Testis (tissue), 3 donors: ENCODE data around the gene SDK2. TPM values are rescaled to one million over a fixed set of nuclear protein-coding genes. Genes with fewer than 3 reads are reported as not detected.
"Not testable (repeated sequence)": the region's sequence is repeated elsewhere in the genome, so short reads cannot be mapped to it uniquely, and the experiment has no call there.

Experiments
- DNase-seq: peaks from one replicate; pipeline ENCODE4 v3.0.0-alpha.2; 2019
- H3K27ac ChIP-seq, 2 donors: fragments of 200-600 bp; sonication (generic); one replicate each; pipeline ENCODE4 v1.5.1; 2019
- H3K27me3 ChIP-seq: fragments of 200-600 bp; sonication (generic); one replicate; pipeline ENCODE4 v1.5.1; 2019
- H3K36me3 ChIP-seq: fragments of 200-600 bp; sonication (generic); one replicate; pipeline ENCODE4 v1.5.1; 2017; ENCODE audit warnings: low read depth; ENCODE audit errors: missing control alignments
- H3K4me1 ChIP-seq: fragments of 200-600 bp; sonication (generic); one replicate; pipeline ENCODE4 v1.5.1; 2019
- H3K4me3 ChIP-seq, 2 donors: fragments of 200-600 bp; sonication (generic); one replicate each; pipeline ENCODE4 v1.5.1; 2017 to 2019
- H3K9me3 ChIP-seq: fragments of 200-600 bp; sonication (generic); one replicate; pipeline ENCODE4 v1.5.1; 2017
- POLR2A ChIP-seq: fragments of 450-650 bp; IDR thresholded peaks from one replicate; pipeline ENCODE4 v1.6.1; 2017; ENCODE audit warnings: antibody characterized with exemption, mild to moderate bottlenecking, moderate library complexity
- WGBS, 2 donors: methylation state at CpG; one replicate each; pipeline ENCODE4 v1.1.5; 2018; 5-methylcytosine and 5-hydroxymethylcytosine counted together
- intact Hi-C: fragments of 100-400 bp; cut with DNase I; formaldehyde crosslinking; loops from one replicate; pipeline ENCODE4 v1.15.1; 2023; ENCODE audit warnings: low total_unique reads
- polyA plus RNA-seq: library from polyadenylated mRNA; stranded (reverse); fragments of 350-450 nt; fragmentation: Illumina TruSeq; extraction: RNeasy Lipid Tissue Mini Kit (QIAGEN cat#74804); gene quantifications from one replicate; pipeline ENCODE4 v1.2.3, GENCODE V29; 2014; ENCODE audit warnings: low read depth, low replicate concordance; ENCODE audit not compliant: insufficient read depth
- total RNA-seq, 2 donors: library from RNA; depleted of rRNA; stranded (reverse); fragments of >200 nt; gene quantifications; one replicate each; pipeline ENCODE4 v1.2.3, GENCODE V29; 2016
- TF ChIP-seq, protein P1 (sequence below), 3 experiments: fragments of 450-650 bp in 2 of 3; fragments of 200-600 bp in 1 of 3; sonication (generic) in 1 of 3; IDR thresholded peaks; one replicate each; pipeline ENCODE4 v1.5.1; 2016 to 2019; ENCODE audit warnings: antibody characterized with exemption in 3 of 3, mild to moderate bottlenecking in 2 of 3, moderate library complexity in 1 of 3

SDK2 gene
- total and polyA plus RNA-seq, 3 donors from 2014 or later = 36.9 to 63.4 (median 55.4) TPM

DNA sequence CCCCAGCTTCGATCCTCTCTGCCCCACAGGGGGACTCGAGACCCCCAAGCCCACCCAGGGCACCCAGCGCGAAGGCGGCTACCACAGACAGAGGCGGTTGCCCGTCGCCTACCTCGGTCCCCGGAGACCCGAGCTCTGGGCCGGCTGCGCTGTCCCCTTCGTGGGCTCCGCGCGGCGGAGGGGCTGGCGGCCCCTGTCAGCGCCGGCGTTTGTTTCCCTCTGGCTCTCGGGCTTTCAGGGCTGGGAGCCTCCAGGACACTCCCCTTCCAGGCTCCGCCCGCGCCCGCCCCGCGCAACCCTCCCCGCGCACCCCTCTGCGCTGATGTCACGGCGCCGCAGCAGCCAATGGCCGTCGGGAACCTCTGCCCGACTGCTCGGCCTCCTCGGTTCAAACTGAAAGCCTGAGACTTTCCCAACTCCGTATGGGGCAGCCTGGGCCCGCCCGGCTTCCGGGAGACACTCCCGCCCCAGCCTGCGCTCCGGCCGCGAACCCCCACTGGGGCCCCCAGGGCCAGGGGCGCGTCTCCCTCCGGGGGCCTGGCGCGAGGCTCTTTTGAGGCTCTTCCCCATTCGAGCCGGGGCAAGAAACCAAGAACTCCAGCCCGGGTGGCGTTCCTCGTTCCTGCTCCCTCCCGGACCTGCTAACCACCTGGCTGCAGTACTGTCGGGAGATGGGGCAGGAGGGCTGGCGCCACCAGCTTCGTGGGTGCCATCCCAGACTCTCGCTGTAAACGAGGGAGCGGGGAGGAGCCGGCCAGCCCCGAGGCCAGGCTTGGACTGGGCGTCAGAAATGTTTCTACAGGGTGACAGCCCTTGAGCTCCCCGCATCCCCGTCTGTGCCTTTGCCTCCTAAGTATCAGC is 332.2 kb downstream of the SDK2 start, which contains the start of gene CDC42EP4:
CDC42EP4 (minus strand) TSS at position 221 of the 861 bp plus-strand sequence. CDS start 25,501 bp downstream, outside the sequence.
- peak within 1 kb of the TSS; percentile 95 to 98 for H3K4me3 ChIP-seq
- peaks cover 18% of the 10 kb centered on the region for H3K4me1 ChIP-seq
- TF ChIP-seq, protein P1, sequence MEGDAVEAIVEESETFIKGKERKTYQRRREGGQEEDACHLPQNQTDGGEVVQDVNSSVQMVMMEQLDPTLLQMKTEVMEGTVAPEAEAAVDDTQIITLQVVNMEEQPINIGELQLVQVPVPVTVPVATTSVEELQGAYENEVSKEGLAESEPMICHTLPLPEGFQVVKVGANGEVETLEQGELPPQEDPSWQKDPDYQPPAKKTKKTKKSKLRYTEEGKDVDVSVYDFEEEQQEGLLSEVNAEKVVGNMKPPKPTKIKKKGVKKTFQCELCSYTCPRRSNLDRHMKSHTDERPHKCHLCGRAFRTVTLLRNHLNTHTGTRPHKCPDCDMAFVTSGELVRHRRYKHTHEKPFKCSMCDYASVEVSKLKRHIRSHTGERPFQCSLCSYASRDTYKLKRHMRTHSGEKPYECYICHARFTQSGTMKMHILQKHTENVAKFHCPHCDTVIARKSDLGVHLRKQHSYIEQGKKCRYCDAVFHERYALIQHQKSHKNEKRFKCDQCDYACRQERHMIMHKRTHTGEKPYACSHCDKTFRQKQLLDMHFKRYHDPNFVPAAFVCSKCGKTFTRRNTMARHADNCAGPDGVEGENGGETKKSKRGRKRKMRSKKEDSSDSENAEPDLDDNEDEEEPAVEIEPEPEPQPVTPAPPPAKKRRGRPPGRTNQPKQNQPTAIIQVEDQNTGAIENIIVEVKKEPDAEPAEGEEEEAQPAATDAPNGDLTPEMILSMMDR (IDR thresholded peaks at IDR 0.05) = no peak
- TF ChIP-seq POLR2A = peak; percentile 95
- no peaks in the 10 kb centered on the region for H3K27me3 ChIP-seq
- H3K9me3 ChIP-seq = no peaks in the 10 kb centered on the region
- peak; percentile 96 for DNase-seq
- WGBS, 2 donors = 0 to 2% methylated on average over 2 to 48 of the region's 71 CpGs
- H3K36me3 ChIP-seq = no peaks in the 10 kb centered on the region
- H3K27ac ChIP-seq = peak within 1 kb of the TSS; percentile 92 to 93
- intact Hi-C loops = no loop called here

DNA sequence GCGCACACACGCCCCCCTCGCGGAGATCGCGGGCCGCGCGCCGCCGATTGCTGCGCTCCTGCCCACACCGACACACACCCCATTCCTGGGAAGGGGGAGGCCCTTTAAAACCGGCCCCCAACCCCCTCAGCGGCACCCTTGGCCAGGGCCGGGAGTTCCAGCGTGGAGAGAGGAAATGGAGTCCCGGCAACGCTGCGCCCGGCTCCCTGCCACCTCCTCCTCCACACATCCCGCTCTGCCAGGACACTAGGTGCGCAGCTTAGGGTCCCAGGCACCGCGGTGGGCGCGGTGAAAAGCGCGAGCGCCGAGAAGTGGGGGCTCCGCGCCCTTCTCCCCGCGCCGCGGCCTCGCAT is 332.8 kb downstream of the SDK2 start:
- Histone ChIP-seq H3K4me3 (peak overlapping the region; percentile 95 to 98), H3K27me3 (no peaks in the 10 kb centered on the region), H3K36me3 (no peaks in the 10 kb centered on the region), H3K4me1 (peaks cover 23% of the 10 kb centered on the region), H3K9me3 (no peaks in the 10 kb centered on the region), H3K27ac (peak overlapping the region; percentile 92 to 93)
- TF ChIP-seq, protein P1 (IDR thresholded peaks at IDR 0.05) = no peak
- TF ChIP-seq POLR2A = no peak
- DNase-seq = no peak
- intact Hi-C loops = no loop called here
- 0 to 1% methylated on average over 7 to 38 of the region's 38 CpGs for WGBS, 2 donors

DNA sequence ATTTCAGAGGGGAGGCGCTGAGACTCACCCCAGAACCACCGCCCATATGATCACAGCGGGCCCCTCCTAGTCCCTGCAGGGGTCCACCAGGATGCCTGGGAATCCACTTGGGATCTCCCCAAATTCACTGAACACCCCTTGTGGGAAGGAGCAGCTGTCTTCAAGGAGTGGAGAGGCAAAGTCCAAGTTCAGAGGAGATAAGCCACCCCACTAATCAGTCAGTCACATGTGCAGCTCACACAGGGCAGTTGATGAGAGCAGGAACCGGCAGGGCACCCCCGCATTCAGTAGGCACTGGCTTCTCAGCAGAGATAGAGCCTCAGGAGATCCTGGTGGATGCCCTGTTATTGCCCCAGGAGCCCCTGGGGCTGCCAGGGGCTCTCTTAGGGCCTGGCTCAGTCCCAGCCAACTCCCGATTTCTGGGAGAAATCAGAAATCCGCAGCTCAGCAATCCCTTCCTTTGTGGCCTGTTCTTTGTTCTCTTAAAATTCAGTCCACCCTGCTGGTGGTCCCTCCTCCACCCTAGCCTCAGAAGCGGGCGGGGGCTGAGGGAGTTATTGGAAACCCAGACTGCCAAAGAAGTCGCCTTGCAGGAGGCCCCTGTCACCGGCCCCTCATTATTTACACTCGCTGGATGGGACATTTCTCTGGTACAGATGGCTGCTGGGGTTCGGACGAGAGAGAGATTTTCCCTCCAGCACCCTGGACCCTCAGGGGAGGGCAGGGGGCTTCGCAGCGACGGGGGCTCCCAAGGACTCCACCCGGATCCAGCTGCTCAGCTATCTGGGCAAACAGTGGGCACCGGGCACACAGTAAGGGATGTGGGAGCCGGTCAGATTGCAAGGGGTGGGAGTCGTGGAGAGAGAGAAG is 334.3 kb downstream of the SDK2 start:
- intact Hi-C loops = no loop called here
- peaks cover 38% of the 10 kb centered on the region for H3K4me1 ChIP-seq
- no peaks in the 10 kb centered on the region for H3K9me3 ChIP-seq
- no peak for TF ChIP-seq POLR2A
- TF ChIP-seq, protein P1 (IDR thresholded peaks at IDR 0.05) = no peak
- 3 to 9% methylated on average over 13 to 21 of the region's 21 CpGs for WGBS, 2 donors
- H3K27ac ChIP-seq = peak overlapping the region; percentile 92 to 93
- peak; percentile 88 for DNase-seq
- no peaks in the 10 kb centered on the region for H3K27me3 ChIP-seq
- no peaks in the 10 kb centered on the region for H3K36me3 ChIP-seq
- H3K4me3 ChIP-seq = peak overlapping the region; percentile 95 to 98

GRCh38 chr17:73308959-73309358 is 335.3 kb downstream of the SDK2 start:
- Histone ChIP-seq H3K4me1 (peaks cover 48% of the 10 kb centered on the region), H3K4me3 (peak overlapping the region in 1 of 2 donors; percentile 95), H3K27ac (peak overlapping the region; percentile 92 to 93)
- DNase-seq, intact Hi-C loops, H3K36me3 ChIP-seq, H3K9me3 ChIP-seq, H3K27me3 ChIP-seq: not testable (repeated sequence)
- 51 to 69% methylated on average over 5 of the region's 5 CpGs for WGBS, 2 donors
